ENCODE data around the gene ACAP1.

The ACAP1 gene

GRCh38 chr17:7313890-7314718 is 22.2 kb upstream of the ACAP1 start:
- intact Hi-C loops (cut with DNase I; ENCODE audit: low total_unique reads) = no loop called here
- H3K27me3 ChIP-seq = no peaks in the 10 kb centered on the region
- peak overlapping the region; percentile 89 to 92 for H3K27ac ChIP-seq
- no peaks in the 10 kb centered on the region for H3K9me3 ChIP-seq
- no peak for TF ChIP-seq CTCF (IDR thresholded peaks at IDR 0.05)
- peak overlapping the region; percentile 77 to 78 for H3K4me3 ChIP-seq
- peaks cover 0 to 58% (median 43%) of the 10 kb centered on the region in 4 donors for H3K4me1 ChIP-seq
- peaks cover 45 to 77% (median 68%) of the 10 kb centered on the region in 3 donors for H3K36me3 ChIP-seq
- DNase-seq = no peak

- H3K36me3 ChIP-seq = peaks cover 41 to 75% (median 64%) of the 10 kb centered on the region in 3 donors
- H3K4me1 ChIP-seq = peaks cover 0 to 49% (median 35%) of the 10 kb centered on the region in 4 donors
- TF ChIP-seq CTCF (IDR thresholded peaks at IDR 0.05) = no peak
- H3K9me3 ChIP-seq = no peaks in the 10 kb centered on the region
- peak within 1 kb of the TSS; percentile 77 to 78 for H3K4me3 ChIP-seq
- H3K27ac ChIP-seq = peak within 1 kb of the TSS; percentile 89 to 92
- intact Hi-C loops (cut with DNase I; ENCODE audit: low total_unique reads) = no loop called here
- peak; percentile 91 to 95 for DNase-seq
- no peaks in the 10 kb centered on the region for H3K27me3 ChIP-seq
Measured at GRCh38 chr17:7314719-7315569, 21.4 kb upstream of the ACAP1 start, which contains the start of gene GPS2. Gene GPS2 (minus strand): TSS chr17:7315360. CDS start chr17:7315052, 308 bp downstream.

GRCh38 chr17:7315570-7316235 is 20.6 kb upstream of the ACAP1 start:
- H3K27me3 ChIP-seq = no peaks in the 10 kb centered on the region
- TF ChIP-seq CTCF (IDR thresholded peaks at IDR 0.05) = no peak
- no peak for DNase-seq
- peak overlapping the region; percentile 77 to 78 for H3K4me3 ChIP-seq
- intact Hi-C loops (cut with DNase I; ENCODE audit: low total_unique reads) = no loop called here
- no peaks in the 10 kb centered on the region for H3K9me3 ChIP-seq
- H3K27ac ChIP-seq = peak overlapping the region; percentile 89 to 92
- peaks cover 0 to 43% (median 28%) of the 10 kb centered on the region in 4 donors for H3K4me1 ChIP-seq
- peaks cover 39 to 75% (median 64%) of the 10 kb centered on the region in 3 donors for H3K36me3 ChIP-seq

GRCh38 chr17:7317161-7317803 is 19.0 kb upstream of the ACAP1 start:
- no peak overlapping the region for H3K4me3 ChIP-seq
- TF ChIP-seq CTCF (IDR thresholded peaks at IDR 0.05) = no peak
- intact Hi-C loops (cut with DNase I; ENCODE audit: low total_unique reads) = no loop called here
- no peak overlapping the region for H3K27ac ChIP-seq
- H3K9me3 ChIP-seq = no peaks in the 10 kb centered on the region
- peaks cover 42 to 75% (median 65%) of the 10 kb centered on the region in 3 donors for H3K36me3 ChIP-seq
- peaks cover 0 to 34% (median 25%) of the 10 kb centered on the region in 4 donors for H3K4me1 ChIP-seq
- DNase-seq = no peak
- no peaks in the 10 kb centered on the region for H3K27me3 ChIP-seq

Data from tibial artery (tissue), 4 donors.